DND-41 (cell line): Measurements from ENCODE around the gene EEF2K.

ENCODE experiments used
- CTCF ChIP-seq: IDR thresholded peaks from 2 replicates; pipeline ENCODE4 v1.5.1; 2012; ENCODE audit warnings: borderline replicate concordance, low read length, moderate library complexity, mild to moderate bottlenecking; ENCODE audit not compliant: poor library complexity, severe bottlenecking; ENCODE audit errors: extremely low read depth
- EZH2 ChIP-seq: IDR thresholded peaks from 3 replicates; pipeline ENCODE4 v1.6.1; 2012; ENCODE audit warnings: borderline replicate concordance, low read depth, mild to moderate bottlenecking, moderate library complexity, low read length, inconsistent platforms; ENCODE audit not compliant: severe bottlenecking

GRCh38 chr16:22190081-22190775 lies 15.8 kb upstream of the EEF2K start:
- TF ChIP-seq CTCF (no peak), EZH2 (no peak)
